Measurements from ENCODE around the gene OSTC. TPM values are rescaled to one million over a fixed set of nuclear protein-coding genes. Genes with fewer than 3 reads are reported as not detected.
A peak's percentile ranks its signal among the peaks of the same experiment; 100 is the strongest.

Gene OSTC
- total RNA-seq (2014; rRNA removed; shearing (Covaris generic)), result 88.9 and 105 TPM in 2 replicates

DNA sequence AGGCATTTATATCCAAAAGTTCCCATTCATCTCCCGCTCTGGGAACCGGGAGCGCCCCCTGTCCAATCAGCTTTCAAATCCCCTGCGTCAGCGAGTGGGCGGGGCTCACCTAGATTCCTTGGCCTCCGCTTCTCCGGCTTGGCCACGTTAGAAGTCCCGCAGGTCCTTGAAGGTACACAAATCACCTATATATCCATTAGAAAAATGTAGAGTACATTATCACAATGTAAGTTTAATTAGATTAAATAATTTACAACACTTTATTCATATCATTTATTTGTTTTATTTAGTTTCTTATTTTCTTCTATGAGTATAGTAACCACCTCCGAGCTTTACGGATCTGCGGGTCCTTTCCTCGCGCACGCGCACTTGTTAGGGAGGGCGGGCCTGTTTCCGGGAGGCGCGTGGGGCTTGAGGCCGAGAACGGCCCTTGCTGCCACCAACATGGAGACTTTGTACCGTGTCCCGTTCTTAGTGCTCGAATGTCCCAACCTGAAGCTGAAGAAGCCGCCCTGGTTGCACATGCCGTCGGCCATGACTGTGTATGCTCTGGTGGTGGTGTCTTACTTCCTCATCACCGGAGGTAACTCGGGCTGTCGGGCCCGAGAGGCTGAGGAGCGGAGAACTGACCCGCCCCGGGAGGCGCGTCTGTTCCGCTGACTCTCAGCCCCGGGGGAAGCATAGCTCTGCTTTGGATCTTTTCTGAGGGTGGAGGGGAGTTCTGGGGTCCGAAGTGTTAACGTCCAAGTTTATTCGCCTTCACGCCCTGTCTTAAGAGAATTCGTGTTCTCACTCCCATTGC is at the start of gene OSTC:
TSS of gene OSTC (plus strand) at position 388 of the 802 bp plus-strand sequence. CDS start at position 445, 57 bp downstream.
- peak; percentile 89 for DNase-seq (ENCODE audit: low read depth)

DNA sequence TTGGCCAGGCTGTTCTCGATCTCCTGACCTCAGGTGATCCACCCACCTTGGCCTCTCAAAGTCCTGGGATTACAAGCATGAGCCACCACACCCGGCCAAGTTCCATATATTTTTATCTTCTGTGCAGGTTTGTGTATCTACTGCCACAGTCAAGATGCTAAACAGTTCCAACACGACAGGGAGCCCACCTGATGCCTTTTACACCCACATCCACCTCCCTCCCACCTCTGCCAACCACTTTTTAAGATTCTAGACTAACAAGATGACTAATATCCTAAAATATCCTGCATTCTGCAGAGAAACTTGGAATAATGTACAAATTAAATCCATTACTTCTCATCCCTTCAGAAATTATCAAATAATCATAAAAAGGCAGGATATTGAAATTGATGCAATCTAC is 49.3 kb upstream of the OSTC start:
- DNase-seq (ENCODE audit: low read depth), result no peak

DNA sequence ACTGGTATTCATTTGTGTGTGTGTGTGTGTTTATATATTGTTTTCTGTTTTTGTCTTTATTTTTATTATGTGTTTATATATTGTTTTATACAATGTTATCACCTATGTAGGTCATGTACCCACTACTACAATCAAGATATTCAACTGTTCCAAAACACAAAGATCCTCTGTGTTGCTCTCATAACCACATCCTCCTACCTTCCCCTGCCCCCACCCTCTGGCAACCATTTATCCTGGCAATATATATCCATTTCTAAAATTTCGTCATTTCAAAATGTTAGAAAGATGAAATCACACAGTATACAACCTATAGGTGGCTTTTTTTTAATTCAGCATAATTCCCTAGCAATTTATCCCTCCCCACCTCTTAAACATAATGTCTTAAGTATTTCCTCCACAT is 48.9 kb upstream of the OSTC start:
- no peak for DNase-seq (ENCODE audit: low read depth)

DNA sequence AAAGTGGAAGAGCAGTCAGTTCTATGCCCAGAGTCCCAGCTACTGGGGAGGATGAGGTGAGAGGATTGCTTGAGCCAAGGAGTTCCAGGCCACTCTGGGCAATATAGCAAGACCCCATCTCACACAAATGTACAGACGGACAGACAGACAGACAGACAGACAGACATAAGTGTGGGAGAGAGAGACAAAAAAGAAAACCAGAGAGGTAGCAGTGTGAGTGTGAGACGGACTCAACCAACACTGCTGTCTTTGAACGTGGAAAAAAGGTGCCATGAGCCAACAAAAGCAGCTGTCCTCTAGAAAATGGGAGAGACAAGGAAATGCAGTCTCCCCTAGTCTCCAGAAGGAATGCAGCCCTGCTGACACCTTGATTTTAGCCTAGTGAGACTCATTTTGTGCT is 48.2 kb upstream of the OSTC start:
- no peak for DNase-seq (ENCODE audit: low read depth)

DNA sequence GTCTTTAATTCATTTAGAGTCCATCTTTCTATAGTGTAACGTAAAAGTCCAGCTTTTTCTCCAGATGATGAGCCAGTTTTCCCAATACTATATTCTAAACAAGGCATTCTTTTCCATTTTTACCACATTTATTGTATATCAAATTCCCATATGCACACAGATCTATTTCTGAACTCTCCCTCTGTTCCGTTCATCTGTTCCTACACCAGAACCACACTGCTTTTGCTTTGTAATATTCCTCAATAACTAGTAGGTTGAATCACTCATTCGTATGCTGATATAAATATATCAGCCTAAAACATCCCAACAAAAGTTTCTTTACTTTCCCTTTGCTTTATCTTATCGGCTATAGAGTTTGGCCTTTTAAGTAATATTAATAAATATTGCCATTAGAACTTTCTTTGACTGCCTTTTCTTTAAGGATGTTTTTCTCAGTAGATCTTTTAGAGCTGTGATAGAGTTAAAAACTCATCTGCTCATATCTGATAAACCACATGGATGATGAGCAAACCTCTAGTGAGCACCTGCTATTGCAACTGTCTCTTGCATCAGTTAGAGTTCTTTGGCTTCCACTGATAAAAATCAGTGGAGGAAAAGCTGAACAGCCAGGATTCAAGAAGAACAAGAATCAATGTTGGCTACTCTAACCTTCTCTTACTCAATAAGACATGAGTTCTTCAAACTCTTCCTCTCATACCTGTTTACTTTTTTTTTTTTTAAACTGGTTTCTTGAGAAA is 43.2 kb upstream of the OSTC start:
- DNase-seq (ENCODE audit: low read depth), result no peak

DNA sequence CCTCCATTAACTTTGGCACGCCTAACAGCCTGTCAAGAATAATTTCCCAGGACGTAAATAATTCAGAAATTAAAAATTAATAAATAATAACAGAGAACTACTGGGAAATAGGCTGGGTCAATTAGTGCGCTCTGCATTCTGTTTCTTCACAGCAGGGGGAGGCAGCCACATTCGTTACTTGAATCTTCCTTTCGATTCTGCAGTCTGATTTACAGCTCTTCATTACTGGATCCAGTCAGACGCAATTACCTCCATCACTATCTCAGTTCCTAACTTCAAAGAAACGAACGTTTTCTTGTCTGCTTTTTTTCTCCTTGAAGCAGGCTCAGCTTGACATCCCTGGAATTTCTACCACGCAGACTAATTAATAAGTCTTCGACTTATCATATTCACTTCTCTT is 39.0 kb upstream of the OSTC start:
- no peak for DNase-seq (ENCODE audit: low read depth)

DNA sequence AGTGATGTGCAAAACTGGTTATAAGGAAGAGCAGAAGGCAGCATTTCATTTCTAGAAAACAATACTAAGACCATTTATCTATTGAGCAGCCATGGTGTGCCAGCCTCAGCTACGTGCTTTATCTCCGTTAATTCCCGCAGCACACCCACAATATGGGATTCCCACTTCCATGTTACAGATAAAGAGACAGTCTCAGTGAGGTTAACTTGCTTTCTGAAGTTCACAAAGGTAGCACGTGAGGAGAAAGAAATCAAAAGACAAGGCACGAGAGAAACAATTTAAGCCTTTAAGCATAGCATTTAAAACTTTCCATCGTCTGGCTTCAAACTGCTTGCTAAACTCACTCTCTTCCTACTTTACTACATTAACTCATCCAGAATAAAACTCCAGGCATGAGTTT is 38.0 kb upstream of the OSTC start:
- DNase-seq (ENCODE audit: low read depth), result no peak

DNA sequence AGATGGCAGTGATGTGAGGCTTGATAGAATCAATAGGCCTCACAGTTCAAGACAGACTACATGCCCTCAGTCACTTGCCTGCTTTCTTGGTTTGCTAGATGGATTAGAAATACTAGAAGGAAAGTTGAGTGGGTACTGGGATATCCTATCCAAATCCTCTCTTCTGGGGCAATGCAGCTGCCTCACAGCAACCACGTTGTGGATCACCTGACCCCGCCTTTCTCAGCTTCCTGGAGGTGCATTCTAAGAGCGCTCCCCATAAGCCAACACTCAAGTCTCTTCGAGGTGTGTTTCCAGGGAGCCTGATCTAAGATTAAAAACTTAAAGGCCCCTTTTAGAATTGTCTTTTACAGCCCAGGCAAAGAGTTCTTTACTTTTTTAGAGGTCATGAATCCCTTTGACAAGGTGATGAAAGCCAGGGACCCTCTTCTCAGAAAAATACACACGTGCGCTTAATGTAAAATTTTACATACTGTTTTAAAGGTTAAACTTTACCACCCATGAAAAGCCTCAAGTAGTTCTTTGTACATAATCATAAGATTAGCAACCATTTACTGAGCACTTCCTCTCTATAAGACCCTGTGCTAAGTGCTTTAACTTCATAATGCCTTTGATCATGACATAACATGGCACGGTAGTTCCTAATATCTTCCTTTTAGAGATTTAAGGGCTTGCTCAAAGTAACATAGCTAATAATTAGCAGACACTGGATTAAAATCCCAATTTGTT is 30.9 kb upstream of the OSTC start:
- no peak for DNase-seq (ENCODE audit: low read depth)

DNA sequence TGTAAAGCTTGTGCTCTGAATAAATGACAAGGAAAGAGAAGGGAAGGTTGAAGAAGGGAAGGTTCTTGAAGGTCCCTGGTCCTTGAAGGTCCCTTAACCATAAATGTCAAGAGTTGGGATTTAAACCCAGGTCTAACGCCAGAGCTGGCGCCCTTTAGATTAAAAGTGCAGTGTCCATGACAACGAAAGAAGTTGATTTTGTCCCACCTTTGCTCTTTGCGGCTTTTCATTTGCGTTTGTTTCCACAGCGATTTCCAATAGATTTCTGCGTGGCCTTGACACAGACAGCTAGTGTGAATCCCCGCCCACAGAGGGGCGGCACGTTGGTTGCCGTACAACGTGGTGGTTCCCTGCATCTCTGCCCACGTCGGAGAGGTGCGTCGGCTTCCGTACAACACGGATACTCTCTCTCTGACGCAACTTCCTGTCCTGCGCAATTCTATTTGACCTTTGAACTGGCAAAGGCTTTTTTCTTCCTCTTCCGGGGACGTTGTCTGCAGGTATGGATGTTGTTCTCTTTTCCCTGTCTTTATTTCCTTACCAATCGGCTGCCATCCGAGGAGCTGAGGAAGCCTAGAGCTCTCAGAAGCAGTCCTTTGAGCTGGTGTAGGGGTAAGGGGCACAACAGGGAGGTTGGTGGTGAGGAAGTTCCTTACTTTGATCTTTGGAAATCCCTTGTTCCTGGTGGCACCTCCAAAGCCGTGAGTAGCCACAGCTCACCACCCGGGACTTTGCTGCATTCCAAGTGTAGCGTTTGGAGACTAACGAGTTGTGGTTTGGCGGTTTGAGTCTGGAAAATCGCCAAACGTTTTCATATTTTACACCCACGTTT is 30.1 kb upstream of the OSTC start, which contains the start of gene RPL34:
TSS of gene RPL34 (plus strand) at position 476 of the 832 bp plus-strand sequence. CDS start 1,384 bp downstream, outside the sequence.
- DNase-seq (ENCODE audit: low read depth), result peak; percentile 92

DNA sequence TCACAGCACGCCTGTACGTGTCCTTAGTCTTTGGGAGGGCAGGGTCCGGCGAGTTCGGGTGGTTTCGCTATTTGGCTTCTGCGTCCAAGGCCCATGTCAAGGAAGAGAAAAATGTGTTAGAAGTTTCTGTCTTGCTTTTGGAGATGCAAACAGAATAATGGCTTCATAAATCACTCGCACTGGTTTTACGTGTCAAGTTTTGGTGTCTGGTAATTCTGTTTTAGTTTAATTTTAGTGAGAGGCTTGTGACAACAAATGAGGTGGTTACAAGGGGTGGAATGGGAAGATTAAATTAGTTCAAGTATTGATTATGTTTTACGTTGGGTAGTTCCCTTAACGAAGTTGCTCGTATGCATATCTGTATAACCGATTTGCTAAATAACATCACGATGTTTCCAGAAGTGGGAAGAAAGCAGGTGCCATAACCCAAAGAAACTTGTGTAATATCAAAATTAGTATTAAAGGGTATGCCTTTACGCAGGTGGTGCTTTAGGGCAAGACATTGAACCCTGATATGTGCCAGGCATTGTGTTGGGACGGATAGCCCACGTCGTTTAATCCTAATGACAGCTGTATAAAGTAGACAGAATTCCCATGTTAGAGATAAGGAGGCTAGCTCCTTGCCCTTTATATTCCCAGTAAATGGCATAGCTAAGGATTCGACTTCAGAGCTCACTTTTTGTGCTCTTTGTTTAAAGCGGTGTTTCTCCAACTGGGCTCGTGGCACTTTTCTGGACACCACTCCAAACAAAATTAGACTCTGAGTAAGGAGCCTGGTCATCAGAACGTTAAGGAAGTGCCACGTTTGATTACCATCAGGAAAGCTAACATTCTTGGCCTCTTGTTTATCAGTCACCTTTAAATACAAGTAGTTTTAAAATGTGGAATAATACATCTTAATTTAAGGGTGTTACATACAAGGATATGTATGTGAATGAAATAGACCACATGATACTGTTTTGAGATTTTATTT is 29.2 kb upstream of the OSTC start:
- DNase-seq (ENCODE audit: low read depth), result no peak

DNA sequence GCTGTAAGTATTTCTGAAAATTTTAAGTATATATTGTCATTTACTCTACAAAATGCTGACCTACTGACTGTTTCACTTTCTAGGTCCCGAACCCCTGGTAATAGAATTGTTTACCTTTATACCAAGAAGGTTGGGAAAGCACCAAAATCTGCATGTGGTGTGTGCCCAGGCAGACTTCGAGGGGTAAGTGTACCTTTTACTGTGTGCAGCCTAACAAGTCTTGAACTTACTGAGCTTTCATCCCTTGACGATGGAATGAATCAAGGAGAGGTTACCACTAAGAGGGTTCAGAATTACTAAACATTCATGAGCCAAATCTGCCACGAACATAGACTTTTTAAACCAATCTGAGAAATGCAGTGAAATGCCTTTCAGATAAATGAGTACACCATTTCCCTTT is 28.4 kb upstream of the OSTC start:
- no peak for DNase-seq (ENCODE audit: low read depth)

DNA sequence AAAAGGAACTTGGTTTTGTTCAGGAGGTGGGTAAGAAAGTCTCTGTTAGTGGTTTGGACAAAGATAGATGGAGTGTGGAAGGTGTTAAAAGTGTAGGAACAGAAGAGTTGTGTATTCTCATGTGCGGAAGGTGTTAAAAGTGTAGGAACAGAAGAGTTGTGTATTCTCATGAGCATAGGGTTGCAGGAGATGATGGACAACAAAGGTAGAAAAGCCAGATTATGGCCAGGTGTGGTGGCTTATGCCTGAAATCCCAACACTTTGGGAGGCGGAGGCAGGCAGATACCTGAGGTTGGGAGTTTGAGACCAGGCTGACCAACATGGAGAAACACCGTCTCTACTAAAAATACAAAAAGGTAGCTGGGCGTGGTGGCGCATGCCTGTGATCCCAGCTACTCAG is 27.6 kb upstream of the OSTC start:
- no peak for DNase-seq (ENCODE audit: low read depth)

DNA sequence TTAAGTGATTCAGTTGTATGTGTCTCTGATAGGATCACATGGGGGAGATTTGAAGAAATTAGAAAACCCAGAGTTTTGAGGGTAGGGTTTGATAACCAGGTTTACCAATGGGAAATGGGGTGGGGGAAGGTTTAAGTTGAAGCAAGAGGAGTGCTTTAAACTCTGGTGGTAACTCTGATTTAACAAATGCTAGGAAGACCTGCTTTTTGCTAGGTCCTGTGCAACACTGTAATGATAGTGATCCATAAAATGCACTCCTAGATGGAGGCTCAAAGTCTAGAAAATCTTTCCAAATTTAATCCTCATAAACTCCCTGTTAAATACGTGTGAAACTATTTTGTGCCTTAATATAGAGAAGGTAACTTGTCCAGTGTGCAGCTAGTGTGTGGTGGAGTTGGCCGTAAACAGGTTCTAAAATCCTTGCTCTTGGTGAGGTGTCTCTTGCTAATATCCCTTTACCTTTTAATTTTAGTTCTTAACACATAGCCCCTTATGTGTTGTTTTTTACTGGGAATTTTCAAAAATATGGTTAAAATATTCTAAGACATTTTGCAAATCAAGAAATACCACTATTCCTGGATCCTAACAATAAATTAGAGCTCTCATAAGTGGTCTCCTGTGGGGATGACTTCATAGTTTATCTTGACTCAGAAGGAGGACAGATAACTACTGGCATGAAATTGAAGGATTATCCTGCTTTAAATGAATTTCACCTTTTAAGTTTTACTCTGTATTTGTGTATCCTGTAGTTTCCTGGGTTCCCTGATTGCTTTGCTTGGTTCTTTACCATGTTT is 25.9 kb upstream of the OSTC start:
- no peak for DNase-seq (ENCODE audit: low read depth)

DNA sequence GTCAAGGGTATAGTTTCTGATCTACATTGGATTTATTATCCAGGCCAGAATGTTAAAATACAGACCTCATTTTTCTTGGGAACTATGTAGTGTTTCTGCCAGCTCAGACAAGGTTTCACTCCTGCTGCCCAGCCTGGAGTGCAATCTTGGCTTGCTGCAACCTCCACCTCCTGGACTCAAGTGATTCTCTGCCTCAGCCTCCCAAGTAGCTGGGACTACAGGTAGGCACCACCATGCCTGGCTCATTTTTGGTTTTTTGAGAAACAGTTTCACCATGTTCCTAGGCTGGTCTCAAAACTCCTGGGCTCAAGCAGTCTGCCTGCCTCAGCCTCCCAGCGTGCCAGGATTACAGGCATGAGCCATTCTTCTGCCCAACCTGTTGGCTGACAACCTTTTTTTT is 24.3 kb upstream of the OSTC start:
- no peak for DNase-seq (ENCODE audit: low read depth)

DNA sequence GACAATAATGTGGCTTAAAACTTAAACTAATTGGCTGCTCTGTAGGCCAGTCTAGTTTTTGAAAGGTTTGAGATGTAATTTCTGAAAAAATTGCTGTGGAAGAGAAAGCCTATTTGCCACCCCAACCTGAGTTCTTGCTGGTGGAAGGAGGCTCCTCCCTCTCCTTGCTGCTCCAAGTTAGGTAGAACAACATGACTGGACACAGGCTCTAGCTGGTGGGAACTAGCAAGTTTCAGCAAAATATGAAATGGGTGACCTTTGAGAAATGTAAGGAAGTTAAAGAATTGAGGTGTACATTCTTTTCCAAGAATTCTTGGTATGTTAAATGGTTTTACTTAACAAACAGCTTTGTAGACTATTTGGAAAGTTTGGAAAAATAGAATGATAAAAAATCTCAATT is 22.0 kb upstream of the OSTC start:
- DNase-seq (ENCODE audit: low read depth), result no peak

DNA sequence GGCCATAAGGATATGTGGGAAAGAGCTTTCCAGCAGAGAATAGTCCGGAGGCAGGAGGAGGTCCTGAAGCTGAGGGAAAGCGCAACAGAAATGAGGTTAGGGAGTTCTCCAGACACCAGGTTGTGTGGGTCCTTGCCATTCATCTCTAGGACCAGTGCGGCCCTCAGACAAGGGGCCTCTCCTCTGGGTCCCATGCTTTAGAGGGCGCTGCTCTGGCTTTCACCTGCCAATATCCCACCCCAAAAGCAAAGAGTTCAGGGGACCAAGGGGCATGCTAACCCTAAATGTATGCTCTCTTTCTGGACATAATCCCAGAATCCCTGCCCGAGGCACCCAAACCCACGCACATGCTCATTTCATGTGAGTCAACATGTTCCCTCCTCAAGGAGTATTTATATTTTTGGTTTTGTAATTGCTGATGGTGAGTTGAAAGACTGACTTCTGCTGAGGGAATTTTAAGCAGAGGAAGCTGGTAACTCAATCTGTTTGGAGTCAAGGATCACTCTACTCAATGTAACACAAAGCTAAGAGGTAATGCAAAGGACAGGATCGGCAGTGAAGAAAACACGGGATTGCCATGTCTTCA is 15.2 kb upstream of the OSTC start:
- DNase-seq (ENCODE audit: low read depth), result no peak

DNA sequence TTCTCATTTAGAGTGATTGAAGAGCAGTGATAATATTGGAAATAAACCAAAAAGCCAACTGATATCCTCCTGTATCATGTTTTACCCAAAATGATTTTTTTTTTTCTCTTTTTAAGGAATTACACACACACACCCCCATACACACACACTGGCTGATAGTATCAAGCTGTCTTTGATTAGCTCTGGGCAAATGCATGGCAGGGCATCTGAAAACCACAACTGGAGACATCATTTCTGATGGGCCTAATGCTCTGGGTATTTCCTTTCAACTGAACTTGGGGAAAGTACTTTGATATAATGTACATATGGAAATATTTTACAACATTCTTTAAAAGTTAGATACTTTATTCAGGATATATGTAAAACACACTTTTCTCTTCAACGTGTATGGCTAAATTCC is 14.2 kb upstream of the OSTC start:
- no peak for DNase-seq (ENCODE audit: low read depth)

DNA sequence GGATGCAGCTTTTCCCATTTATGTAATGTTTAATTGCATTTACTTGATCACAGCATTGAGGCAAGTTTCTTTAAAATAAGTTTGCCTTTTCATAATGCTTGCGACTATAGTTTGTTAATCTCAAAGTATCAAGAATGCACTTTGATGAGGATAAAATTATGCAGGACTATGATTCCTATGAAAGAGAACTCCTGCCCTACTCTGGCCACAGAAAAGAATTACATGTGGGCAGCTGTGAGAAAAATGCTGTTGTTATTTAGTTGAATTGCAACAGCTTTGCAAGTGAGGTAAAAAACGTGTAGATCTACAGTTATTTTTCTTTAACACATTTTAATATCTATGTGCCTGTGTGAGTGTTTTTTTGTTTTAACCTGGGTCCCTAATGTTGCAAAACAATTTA is 12.5 kb upstream of the OSTC start:
- DNase-seq (ENCODE audit: low read depth), result no peak

DNA sequence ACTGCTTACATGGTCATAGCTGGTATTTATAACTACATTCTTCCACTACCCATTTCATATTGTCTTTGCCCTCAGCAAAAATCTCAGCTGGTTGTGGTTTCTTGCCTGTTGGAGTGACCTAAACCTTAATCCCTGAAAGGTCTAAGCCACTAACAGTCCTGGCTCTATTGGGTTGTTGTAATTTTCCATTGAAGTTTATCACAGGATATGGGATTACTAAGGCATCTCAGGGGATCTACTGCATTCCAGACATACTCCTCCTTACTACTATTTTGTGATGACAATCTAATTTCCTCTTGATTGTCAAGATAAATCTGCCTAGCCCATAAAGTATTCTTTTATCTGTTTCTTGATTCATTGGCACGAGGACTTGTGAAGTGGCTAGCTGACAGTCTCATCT is 6.2 kb upstream of the OSTC start:
- DNase-seq (ENCODE audit: low read depth), result no peak
